ENCODE data around the gene TLL2.

- TF ChIP-seq, protein P1, sequence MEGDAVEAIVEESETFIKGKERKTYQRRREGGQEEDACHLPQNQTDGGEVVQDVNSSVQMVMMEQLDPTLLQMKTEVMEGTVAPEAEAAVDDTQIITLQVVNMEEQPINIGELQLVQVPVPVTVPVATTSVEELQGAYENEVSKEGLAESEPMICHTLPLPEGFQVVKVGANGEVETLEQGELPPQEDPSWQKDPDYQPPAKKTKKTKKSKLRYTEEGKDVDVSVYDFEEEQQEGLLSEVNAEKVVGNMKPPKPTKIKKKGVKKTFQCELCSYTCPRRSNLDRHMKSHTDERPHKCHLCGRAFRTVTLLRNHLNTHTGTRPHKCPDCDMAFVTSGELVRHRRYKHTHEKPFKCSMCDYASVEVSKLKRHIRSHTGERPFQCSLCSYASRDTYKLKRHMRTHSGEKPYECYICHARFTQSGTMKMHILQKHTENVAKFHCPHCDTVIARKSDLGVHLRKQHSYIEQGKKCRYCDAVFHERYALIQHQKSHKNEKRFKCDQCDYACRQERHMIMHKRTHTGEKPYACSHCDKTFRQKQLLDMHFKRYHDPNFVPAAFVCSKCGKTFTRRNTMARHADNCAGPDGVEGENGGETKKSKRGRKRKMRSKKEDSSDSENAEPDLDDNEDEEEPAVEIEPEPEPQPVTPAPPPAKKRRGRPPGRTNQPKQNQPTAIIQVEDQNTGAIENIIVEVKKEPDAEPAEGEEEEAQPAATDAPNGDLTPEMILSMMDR (IDR thresholded peaks at IDR 0.05), result no peak
- no peak for TF ChIP-seq POLR2AphosphoS5 (IDR thresholded peaks at IDR 0.05)
- TF ChIP-seq POLR2A (IDR thresholded peaks at IDR 0.05), result no peak
Measured at GRCh38 chr10:96502561-96503282, 11.0 kb downstream of the TLL2 start.
